GM19193 (cell line): ENCODE data around the gene ERC1.

Experiments
- POLR2A ChIP-seq: IDR thresholded peaks from 4 replicates; pipeline ENCODE4 v1.6.1; 2011; ENCODE audit not compliant: insufficient read depth, insufficient read length; ENCODE audit errors: extremely low read depth

The ERC1 gene

DNA sequence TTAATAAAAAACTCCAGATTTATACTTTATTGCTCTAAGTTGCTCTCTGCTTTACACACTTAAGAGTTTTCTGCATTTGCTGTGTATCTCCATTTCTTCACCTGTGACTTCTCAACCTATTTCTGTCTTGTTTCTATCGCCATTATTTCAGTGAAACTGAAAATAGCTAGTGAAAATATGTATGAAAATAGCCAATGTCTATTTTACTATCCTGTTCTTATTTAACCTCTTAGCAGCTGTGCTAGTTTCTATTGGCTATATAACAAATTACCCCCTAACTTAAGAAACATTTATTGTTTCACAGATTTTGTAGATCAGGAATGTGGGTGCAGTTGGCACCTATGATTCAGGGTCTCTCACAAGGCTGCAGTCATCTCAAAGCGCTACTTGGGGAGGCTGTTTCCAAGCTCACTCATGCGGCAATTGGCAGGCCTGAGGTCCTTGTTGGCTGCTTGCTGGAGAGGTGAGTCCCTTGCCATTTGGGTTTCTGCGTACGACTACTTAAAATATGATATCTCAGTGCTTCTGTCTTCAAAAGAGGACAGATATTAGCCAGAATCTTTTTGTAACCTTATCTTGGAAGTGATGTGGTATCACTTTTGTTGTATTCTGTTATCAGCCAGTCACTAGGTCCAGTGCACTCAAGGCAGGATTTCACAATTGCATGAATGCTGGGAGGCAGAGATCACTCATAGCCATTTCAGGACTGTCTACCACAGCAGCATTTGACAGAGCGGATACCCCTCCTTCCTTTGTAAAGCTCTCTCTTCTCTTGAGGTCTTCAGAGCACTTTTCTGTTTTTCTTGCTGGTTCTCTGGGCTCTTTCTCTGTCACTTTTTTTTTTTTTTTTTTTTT lies 7.2 kb downstream of the ERC1 start:
- no peak for TF ChIP-seq POLR2A

DNA sequence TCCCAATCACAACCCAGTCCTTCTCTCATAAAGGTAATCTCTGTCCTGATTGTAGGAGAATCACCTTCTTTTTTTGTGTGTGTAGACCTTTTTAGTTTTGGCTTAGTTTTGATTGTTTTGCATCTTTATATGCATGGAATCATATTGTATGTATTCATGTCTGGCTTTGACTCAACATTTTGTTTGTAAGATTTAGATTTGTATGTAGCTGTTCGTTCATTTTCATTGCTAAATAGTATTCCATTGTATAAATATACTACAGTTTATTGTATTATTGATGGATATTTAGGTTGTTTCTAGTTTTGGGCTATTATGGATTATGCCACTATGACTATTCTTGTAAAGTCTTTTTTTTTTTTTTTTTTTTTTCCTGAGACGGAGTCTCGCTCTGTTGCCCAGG lies 10.5 kb downstream of the ERC1 start:
- no peak for TF ChIP-seq POLR2A

DNA sequence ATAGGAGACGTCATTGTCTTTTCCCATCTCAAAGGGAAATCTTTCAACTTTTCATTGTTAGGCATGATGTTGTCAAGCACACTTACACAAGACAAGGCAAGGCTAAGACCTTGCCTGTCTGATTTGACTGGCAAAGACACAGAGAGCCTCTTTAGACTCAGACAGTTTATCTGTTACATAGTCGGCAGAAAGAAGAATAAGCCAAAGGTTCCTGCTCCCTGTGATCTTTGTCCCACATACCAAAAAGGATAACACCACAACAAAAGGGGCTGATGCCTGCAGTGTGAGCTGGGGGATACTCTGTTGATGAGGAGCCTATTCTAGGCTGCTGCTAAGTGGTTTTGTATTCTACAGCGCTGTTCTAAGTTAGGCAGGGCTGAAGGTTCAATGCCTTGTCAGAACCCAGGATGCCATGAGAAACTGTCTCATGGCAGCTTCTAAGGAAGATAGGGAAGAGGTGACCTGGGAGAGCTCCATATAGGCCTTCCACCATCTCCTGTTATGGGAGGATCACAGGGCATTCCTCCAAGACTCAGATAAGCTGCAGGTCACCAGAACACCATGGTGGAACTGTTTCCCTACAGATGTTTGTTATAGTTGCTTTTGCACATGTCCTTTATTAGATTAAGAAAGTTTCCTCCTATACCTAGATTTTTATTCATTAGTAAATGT lies 12.7 kb downstream of the ERC1 start:
- TF ChIP-seq POLR2A = no peak

DNA sequence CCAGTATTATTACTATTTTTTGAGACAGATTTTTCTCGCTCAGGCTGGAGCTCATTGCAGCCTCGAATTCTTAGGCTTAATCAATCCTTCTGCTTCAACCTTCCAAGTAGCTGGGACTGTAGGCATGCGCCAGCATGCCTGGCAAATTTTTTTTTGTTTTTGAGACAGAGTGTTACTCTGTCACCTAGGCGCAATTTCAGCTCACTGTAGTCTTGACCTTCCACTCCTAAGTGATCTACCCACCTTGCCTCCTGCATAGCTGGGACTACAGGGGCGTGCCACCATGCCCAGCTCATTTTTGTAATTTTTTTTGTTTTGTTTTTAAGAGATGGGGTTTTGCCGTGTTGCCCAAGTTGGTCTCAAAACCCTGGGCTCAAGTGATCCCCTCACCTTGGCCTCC lies 15.2 kb downstream of the ERC1 start:
- no peak for TF ChIP-seq POLR2A

DNA sequence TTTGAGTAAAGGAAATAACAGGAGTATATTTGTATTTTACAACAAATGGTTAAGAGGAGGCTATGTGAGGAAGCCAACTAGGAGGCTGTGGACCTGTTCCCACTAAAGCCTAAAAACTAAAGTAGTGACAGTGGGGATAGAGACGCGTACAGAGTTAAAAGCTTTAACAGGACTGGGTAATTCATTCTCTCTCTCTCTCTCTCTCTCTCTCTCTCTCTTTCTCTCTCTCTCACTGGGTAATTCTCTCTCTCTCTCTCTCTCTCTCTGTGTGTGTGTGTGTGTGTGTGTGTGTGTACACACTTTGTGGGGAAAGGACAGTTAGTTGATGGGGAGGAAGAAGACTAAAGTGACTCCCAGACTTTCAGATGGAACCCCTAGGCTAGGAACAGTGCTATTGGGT lies 16.3 kb downstream of the ERC1 start:
- no peak for TF ChIP-seq POLR2A

DNA sequence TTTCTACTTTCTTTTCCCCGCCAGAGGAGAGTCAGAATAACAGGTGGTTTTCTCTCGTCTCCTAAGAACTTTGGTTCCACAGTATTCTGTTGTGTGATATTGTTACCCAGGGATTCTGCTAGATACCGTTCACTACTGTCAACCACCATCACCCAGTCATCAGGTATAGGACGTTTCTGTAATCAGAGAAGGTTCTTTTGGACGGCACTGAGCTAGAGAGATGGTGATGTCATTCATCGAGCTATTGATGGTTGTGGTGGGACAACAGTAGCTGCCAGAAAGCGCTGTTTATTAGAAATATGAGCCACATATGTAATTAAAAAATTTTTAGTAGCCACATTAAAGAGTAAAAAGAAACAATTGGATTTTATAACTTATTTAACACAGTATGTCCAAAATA lies 17.0 kb downstream of the ERC1 start:
- TF ChIP-seq POLR2A = no peak

DNA sequence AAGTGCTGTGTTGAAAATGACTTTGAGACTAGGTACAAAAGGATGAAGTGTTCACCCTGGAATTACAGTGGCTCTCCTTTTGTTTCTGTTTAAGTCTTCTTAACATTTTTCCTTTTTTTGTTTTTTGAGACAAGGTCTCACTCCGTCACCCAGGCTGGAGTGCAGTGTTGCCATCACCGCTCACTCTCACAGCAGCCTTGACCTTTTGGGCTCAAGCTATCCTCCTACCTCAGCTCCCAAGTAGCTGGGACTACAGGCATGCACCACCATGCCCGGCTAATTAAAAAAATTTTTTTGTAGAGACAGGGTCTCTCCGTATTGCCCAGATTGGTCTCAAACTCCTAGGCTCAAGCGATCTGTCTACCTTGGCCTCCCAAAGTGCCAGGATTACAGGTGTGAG lies 20.1 kb downstream of the ERC1 start:
- TF ChIP-seq POLR2A = no peak

DNA sequence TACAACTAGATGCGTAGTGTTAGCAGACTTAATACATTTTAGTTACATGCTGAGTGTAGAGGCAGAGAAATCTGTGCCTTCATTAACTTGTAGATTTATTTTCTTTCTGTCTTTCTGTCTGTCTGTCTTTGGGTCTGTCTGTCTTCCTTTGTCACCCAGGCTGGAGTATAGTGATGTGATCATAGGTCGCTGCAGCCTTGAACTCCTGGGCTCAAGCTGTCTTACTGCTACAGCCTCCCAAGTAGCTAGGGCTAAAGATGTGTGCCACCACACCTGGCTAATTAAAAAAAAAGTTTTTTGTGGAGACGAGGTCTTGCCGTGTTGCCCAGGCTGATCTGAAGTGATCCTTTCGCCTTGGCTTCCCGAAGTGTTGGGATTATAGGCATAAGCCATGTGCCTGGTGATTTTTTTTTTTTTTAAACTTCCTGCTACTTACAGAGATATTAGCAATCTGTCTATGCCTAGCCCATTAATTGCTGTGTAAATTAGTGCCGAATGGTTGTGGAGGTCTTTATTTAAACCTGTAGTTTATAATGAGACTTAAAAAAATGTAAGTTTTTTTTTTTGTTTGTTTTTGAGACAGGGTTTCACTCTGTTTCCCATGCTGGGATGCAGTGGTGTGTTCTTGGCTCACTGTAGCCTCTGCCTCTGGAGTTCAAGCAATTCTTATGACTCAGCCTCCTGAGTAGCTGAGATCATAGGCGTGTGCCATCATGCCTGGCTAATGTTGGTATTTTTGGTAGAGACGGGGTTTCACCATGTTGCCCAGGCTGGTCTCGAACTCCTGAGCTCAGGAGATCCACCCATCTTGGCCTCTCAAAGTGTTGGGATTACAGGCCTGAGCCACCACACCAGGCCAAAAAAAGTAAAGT lies 22.8 kb downstream of the ERC1 start:
- TF ChIP-seq POLR2A = no peak

DNA sequence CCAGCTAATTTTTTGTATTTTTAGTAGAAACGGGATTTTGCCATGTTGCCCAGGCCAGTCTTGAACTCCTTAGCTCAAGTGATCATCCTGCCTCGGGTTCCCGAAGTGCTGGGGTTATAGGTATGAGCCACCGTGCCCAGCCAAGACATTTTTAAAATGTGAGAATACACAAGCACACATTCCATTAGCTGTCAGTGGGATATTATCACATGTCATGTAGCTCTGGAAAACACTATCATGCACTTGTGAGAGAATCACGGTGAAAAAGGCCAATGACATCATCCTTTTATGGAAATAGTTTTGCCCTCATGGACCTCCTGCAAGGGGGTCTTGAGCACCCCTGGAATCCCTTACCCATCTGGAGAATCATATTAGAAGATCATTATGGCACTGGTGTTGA lies 28.3 kb downstream of the ERC1 start:
- no peak for TF ChIP-seq POLR2A

DNA sequence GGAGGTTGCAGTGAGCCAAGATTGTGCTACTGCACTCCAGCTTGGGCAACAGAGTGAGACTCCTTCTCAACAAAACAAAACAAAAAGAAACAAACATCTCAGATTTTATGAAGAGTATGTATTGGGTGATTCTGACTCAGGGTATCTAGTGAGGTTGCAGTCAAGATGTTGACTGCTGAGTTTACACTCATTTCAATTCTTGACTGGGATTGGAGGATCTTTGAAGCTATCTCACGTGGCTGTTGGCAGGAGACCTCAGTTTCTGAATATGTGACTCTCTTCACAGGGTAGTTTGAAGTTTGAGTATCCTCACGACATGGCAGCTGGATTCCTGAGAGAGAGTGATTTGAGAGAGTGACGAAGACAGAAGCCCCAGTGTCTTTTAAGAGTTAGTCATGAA lies 29.4 kb downstream of the ERC1 start:
- no peak for TF ChIP-seq POLR2A

DNA sequence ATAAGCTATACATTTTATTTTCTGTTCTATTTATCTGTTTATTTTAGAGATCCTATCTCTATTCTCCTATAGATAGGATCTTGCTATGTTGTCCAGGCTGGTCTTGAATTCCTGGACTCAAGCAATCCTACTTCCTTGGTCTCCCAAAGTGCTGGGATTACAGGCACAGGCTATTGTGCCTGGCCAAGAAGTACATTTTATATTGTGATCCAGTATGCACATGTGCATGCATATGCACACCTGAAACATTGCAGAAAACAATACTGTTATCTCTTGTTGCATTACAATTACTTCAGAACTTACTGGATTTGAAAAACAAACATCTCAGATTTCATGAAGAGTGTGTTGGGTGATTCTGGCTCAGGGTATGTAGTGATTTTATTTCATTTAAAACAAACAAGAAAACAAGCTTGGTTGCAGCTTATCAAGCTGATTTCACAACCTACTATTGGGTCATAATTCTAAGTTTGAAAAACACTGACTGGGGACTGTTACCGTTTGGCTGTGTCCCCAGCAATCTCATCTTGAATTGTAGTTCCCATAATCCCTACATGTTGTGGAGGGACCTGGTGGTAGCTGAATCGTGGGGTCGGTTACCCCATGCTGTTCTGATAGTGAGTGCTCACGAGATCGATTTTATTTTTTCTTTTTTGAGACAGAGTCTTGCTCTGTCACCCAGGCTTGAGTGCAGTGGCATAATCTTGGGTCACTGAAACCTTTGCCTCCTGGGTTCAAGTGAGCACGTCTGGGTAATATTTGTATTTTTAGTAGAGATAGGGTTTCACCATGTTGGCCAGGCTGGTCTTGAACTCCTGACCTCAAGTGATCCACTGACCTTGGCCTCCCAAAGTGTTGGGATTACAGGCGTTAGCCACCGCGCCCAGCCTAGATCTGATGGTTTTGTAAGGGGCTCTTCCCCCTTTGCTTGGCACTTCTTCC lies 31.3 kb downstream of the ERC1 start:
- TF ChIP-seq POLR2A = no peak

DNA sequence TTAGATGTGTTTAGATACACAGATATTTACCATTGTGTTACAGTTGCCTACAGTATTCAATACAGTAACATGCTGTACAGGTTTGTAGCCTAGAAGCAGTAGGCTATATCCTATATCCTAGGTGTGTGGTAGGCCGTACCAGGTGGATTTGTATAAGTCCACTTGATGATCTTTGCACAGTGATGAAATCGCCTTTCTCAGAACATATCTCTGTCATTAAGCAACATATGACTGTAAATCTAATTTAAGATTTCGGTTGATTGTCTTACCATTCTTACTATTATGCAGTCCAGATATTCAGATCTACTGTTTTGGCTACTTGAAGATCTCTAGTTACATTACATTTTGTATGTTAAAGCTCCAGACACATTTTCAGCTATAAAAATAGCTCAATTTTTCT lies 39.8 kb downstream of the ERC1 start:
- TF ChIP-seq POLR2A = no peak

DNA sequence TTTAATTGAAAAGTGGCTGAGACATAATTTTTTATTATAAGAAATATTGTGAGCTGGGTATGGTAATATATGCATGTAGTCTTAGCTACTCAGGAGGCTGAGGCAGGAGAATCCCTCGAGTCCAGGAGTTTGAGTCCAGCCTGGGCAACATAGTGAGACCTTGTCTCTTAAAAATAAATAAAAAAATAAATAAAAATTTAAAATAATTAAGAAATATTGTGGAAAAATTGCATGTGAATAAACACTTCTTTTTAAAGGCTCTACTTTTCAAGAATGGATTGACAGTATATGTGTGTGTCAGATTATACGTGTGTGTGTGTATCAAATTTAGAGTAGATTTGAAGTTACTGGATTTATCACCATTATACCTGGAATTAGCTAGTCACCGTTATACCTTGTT lies 43.2 kb downstream of the ERC1 start:
- TF ChIP-seq POLR2A = no peak

DNA sequence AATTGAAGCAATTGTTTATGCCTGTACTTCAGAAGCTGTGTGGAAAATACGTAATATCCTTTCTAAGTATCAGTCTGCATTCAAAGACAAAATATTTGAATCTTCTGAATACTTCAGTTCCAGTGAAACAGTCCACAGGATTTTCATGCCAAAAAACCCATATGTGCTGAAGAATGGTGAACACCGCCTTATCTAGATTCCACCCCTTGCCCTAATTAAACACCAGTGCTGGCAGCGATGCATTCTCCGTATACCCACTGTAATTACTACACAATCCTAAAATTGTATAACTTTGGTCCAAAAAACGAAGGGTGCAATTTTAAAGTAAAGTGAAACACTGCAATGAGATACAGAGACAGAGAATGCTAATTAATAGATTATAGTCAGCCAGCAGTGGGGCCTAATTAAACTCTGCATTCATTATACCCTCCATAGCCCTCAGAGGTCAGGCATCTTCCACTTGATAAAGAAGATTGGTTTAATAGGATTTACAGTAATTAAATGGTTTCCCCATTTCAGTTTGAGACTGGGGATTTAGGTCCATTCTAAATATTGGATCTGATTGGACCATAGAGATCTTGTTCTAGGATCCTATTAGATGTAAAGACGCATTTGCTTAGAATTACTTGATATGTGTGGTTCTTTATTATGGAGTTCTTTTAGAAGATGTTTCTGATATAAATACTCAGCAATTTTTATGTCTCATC lies 43.9 kb downstream of the ERC1 start:
- no peak for TF ChIP-seq POLR2A
